Left ventricle myocardium inferior (tissue), 1 donor: ENCODE data around the gene CREB5. TPM values are rescaled to one million over a fixed set of nuclear protein-coding genes. Genes with fewer than 3 reads are reported as not detected.

Source experiments
- DNase-seq: peaks from one replicate; pipeline ENCODE4 v3.0.0-alpha.2; 2020
- H3K27ac ChIP-seq: fragments of 200-600 bp; replicated peaks from 2 replicates; pipeline ENCODE4 v1.8.0; 2021
- H3K27me3 ChIP-seq: fragments of 200-600 bp; 2 replicates; pipeline ENCODE4 v1.8.0; 2021; ENCODE audit warnings: low read depth
- H3K36me3 ChIP-seq: fragments of 200-600 bp; 2 replicates; pipeline ENCODE4 v1.8.0; 2021
- H3K4me1 ChIP-seq: fragments of 200-600 bp; 2 replicates; pipeline ENCODE4 v1.8.0; 2021
- H3K4me3 ChIP-seq: fragments of 200-600 bp; 2 replicates; pipeline ENCODE4 v1.8.0; 2021; ENCODE audit warnings: mild to moderate bottlenecking, moderate library complexity
- H3K9me3 ChIP-seq: fragments of 200-600 bp; replicated peaks from 2 replicates; pipeline ENCODE4 v1.8.0; 2021
- CTCF ChIP-seq: fragments of 200-600 bp; IDR thresholded peaks from 2 replicates; pipeline ENCODE4 v1.8.0; 2021; ENCODE audit warnings: antibody characterized with exemption, mild to moderate bottlenecking, borderline replicate concordance
- intact Hi-C: fragments of 100-400 bp; cut with micrococcal nuclease; formaldehyde crosslinking; loops from one replicate; pipeline ENCODE4 v1.11.0; 2022
- total RNA-seq: library from RNA; stranded (reverse); fragmentation: NEBNext Ultra II Directional; extraction: Animal tissue kit (Norgen Biotek cat#: 25700); gene quantifications from one replicate; pipeline ENCODE4 v1.2.1, GENCODE V29; 2021
- donor health status: DM: no; HTN: yes; CAD: no; lungs with severe emphysema.

Gene CREB5
- total RNA-seq, 1 donor from 2014 or later: 9.8 TPM

- Histone ChIP-seq H3K4me3 (no peak overlapping the region), H3K27me3 (no peaks in the 10 kb centered on the region), H3K27ac (no peak overlapping the region), H3K9me3 (no peaks in the 10 kb centered on the region), H3K4me1 (peaks cover 16% of the 10 kb centered on the region), H3K36me3 (no peaks in the 10 kb centered on the region)
- no peak for DNase-seq
- intact Hi-C loops: no loop called here
- TF ChIP-seq CTCF: no peak
These were observed 326.1 kb downstream of the CREB5 start for GRCh38 chr7:28738412-28738811.

- H3K27me3 ChIP-seq: no peaks in the 10 kb centered on the region
- intact Hi-C loops: no loop called here
- H3K27ac ChIP-seq: no peak overlapping the region
- no peaks in the 10 kb centered on the region for H3K36me3 ChIP-seq
- no peaks in the 10 kb centered on the region for H3K9me3 ChIP-seq
- no peak for TF ChIP-seq CTCF
- peaks cover 12% of the 10 kb centered on the region for H3K4me1 ChIP-seq
- no peak overlapping the region for H3K4me3 ChIP-seq
- no peak for DNase-seq
These were observed 326.8 kb downstream of the CREB5 start for GRCh38 chr7:28739128-28739527.

GRCh38 chr7:28739826-28740225, 327.5 kb downstream of the CREB5 start:
- no peak overlapping the region for H3K4me3 ChIP-seq
- H3K4me1 ChIP-seq: peaks cover 16% of the 10 kb centered on the region
- no peak for TF ChIP-seq CTCF
- no peak overlapping the region for H3K27ac ChIP-seq
- intact Hi-C loops: no loop called here
- no peaks in the 10 kb centered on the region for H3K36me3 ChIP-seq
- H3K27me3 ChIP-seq: no peaks in the 10 kb centered on the region
- H3K9me3 ChIP-seq: no peaks in the 10 kb centered on the region
- no peak for DNase-seq

- intact Hi-C loops: no loop called here
- Histone ChIP-seq H3K4me1 (peaks cover 42% of the 10 kb centered on the region), H3K27me3 (no peaks in the 10 kb centered on the region)
These were observed 332.6 kb downstream of the CREB5 start for GRCh38 chr7:28744951-28745350.

GRCh38 chr7:28745351-28745750, 333.0 kb downstream of the CREB5 start:
- peak; percentile 33 for DNase-seq
- Histone ChIP-seq H3K4me3 (no peak overlapping the region), H3K4me1 (peaks cover 42% of the 10 kb centered on the region), H3K27me3 (no peaks in the 10 kb centered on the region), H3K9me3 (peaks cover 2% of the 10 kb centered on the region), H3K36me3 (no peaks in the 10 kb centered on the region), H3K27ac (peak overlapping the region; percentile 40)
- no peak for TF ChIP-seq CTCF
- intact Hi-C loops: no loop called here

More at GRCh38 chr7:28744951-28745350, 332.6 kb downstream of the CREB5 start:
- Histone ChIP-seq H3K27ac (peak overlapping the region; percentile 40), H3K9me3 (peaks cover 2% of the 10 kb centered on the region), H3K36me3 (no peaks in the 10 kb centered on the region), H3K4me3 (no peak overlapping the region)
- no peak for TF ChIP-seq CTCF
- DNase-seq: no peak

- no peak for TF ChIP-seq CTCF
- Histone ChIP-seq H3K9me3 (peaks cover 2% of the 10 kb centered on the region), H3K4me1 (peaks cover 42% of the 10 kb centered on the region), H3K27me3 (no peaks in the 10 kb centered on the region), H3K36me3 (no peaks in the 10 kb centered on the region), H3K4me3 (no peak overlapping the region), H3K27ac (no peak overlapping the region)
- intact Hi-C loops: no loop called here
- no peak for DNase-seq
These were observed 335.1 kb downstream of the CREB5 start for GRCh38 chr7:28747404-28747803.
